B cell (primary cell): ENCODE measurements around the gene SGCA. TPM values are rescaled to one million over a fixed set of nuclear protein-coding genes. Genes with fewer than 3 reads are reported as not detected.

Experiments
- ATAC-seq: fragments of 200-7000 bp; cut with Tn5 transposase; one replicate; pipeline ENCODE4 v1.10.0; 2021; ENCODE audit warnings: low read depth, mild to moderate bottlenecking, moderate number of reproducible peaks, moderate library complexity
- CTCF ChIA-PET: fragments of 350-600 bp; sonication (Branson Sonifier 250); formaldehyde crosslinking; loops from one replicate; lab custom pipeline; 2021; ENCODE audit warnings: antibody characterized with exemption, inconsistent platforms; lab: Charles Lee
- POLR2A ChIA-PET: fragments of 350-600 bp; sonication (Branson Sonifier 250); formaldehyde crosslinking; loops from one replicate; lab custom pipeline; 2021; ENCODE audit warnings: antibody characterized with exemption; lab: Charles Lee
- DNase-seq: peaks from one replicate; pipeline ENCODE4 v3.0.0; 2013
- H2AFZ ChIP-seq: 2 replicates; pipeline ENCODE4 v1.6.1; 2012; ENCODE audit warnings: mild to moderate bottlenecking, low read depth, low read length; ENCODE audit not compliant: insufficient read depth, poor library complexity, severe bottlenecking
- H3K27ac ChIP-seq, 2 donors: 1 replicate in 1 of 2; 2 replicates in 1 of 2; pipeline ENCODE4 v1.5.1; 2012 to 2013; ENCODE audit warnings: low read length in 2 of 2, mild to moderate bottlenecking in 2 of 2, moderate library complexity in 1 of 2
- H3K27me3 ChIP-seq, 4 experiments: fragments of 200-600 bp in 1 of 4; sonication (generic) in 1 of 4; replicated peaks in 1 of 4; 1 replicate in 2 of 4; 2 replicates in 2 of 4; pipeline versions ENCODE4 v1.6.1 to v1.7.0; 2013 to 2016; ENCODE audit warnings: low read length in 3 of 4, mild to moderate bottlenecking in 2 of 4, mixed read lengths in 1 of 4, moderate library complexity in 1 of 4; ENCODE audit not compliant: insufficient read depth in 4 of 4, control insufficient read depth in 3 of 4; ENCODE audit errors: control extremely low read depth in 1 of 4
- H3K36me3 ChIP-seq, 2 experiments: replicated peaks in 1 of 2; 1 replicate in 1 of 2; 2 replicates in 1 of 2; pipeline versions ENCODE4 v1.6.1 to v1.7.1; 2013; ENCODE audit warnings: low read length in 1 of 2; ENCODE audit not compliant: insufficient read depth in 2 of 2, control insufficient read depth in 1 of 2; ENCODE audit errors: control extremely low read depth in 1 of 2, extremely low read depth in 1 of 2
- H3K4me1 ChIP-seq, 2 donors: fragments of 200-600 bp in 1 of 2; sonication (generic) in 1 of 2; 1 replicate in 1 of 2; 2 replicates in 1 of 2; pipeline versions ENCODE4 v1.5.1 to v1.6.1; 2013 to 2017; ENCODE audit warnings: low read length in 2 of 2; ENCODE audit not compliant: control insufficient read depth in 2 of 2, insufficient read depth in 2 of 2
- H3K4me2 ChIP-seq: replicated peaks from 2 replicates; pipeline ENCODE3; 2012; ENCODE audit warnings: mild to moderate bottlenecking, low read depth, low read length; ENCODE audit not compliant: poor library complexity, severe bottlenecking
- H3K4me3 ChIP-seq, 5 experiments: fragments of 200-600 bp in 1 of 5; sonication (generic) in 1 of 5; 1 replicate in 3 of 5; 2 replicates in 2 of 5; pipeline versions ENCODE4 v1.5.1 to v1.7.0; 2011 to 2016; ENCODE audit warnings: low read length in 4 of 5, mild to moderate bottlenecking in 4 of 5, low read depth in 2 of 5, control low read depth in 1 of 5, moderate library complexity in 1 of 5; ENCODE audit not compliant: insufficient read depth in 1 of 5; ENCODE audit errors: control extremely low read depth in 1 of 5, extremely low read depth in 1 of 5
- H3K79me2 ChIP-seq: fragments of 200-600 bp; sonication (generic); one replicate; pipeline ENCODE4 v1.6.0; 2016; ENCODE audit warnings: low read length; ENCODE audit not compliant: control insufficient read depth, insufficient read depth
- H3K9ac ChIP-seq: fragments of 200-600 bp; sonication (generic); 2 replicates; pipeline ENCODE4 v1.6.1; 2017; ENCODE audit warnings: mild to moderate bottlenecking, low read length, moderate library complexity
- H3K9me3 ChIP-seq, 3 donors: one replicate each; pipeline versions ENCODE4 v1.6.1 to v1.7.1; 2013; ENCODE audit warnings: low read length in 2 of 3; ENCODE audit not compliant: control insufficient read depth in 2 of 3, insufficient read depth in 1 of 3; ENCODE audit errors: control extremely low read depth in 1 of 3
- H4K20me1 ChIP-seq: 2 replicates; pipeline ENCODE4 v1.6.0; 2012; ENCODE audit warnings: mild to moderate bottlenecking, low read length; ENCODE audit not compliant: insufficient read depth, control insufficient read depth, poor library complexity, severe bottlenecking
- H3K27ac Mint-ChIP-seq: one replicate; pipeline ENCODE4 v1.8.0; 2021; ENCODE audit warnings: mixed read lengths
- H3K27me3 Mint-ChIP-seq: one replicate; pipeline ENCODE4 v1.8.0; 2021; ENCODE audit warnings: mixed read lengths
- H3K4me1 Mint-ChIP-seq: one replicate; pipeline ENCODE4 v1.8.0; 2021; ENCODE audit warnings: mixed read lengths
- H3K4me3 Mint-ChIP-seq: one replicate; pipeline ENCODE4 v1.8.0; 2021; ENCODE audit warnings: mixed read lengths
- H3K9me3 Mint-ChIP-seq: one replicate; pipeline ENCODE4 v1.8.0; 2022; ENCODE audit warnings: mixed read lengths; ENCODE audit not compliant: insufficient read depth
- EZH2 ChIP-seq: IDR thresholded peaks from 2 replicates; pipeline ENCODE4 v1.6.1; 2012; ENCODE audit warnings: borderline replicate concordance, low read depth, mild to moderate bottlenecking, moderate library complexity, low read length; ENCODE audit not compliant: insufficient read depth, poor library complexity, severe bottlenecking
- WGBS: methylation state at CpG from one replicate; pipeline ENCODE4 v1.1.5; 2013; ENCODE audit warnings: missing lambda C conversion rate; ENCODE audit not compliant: insufficient coverage; 5-methylcytosine and 5-hydroxymethylcytosine counted together
- intact Hi-C: fragments of 100-400 bp; cut with micrococcal nuclease; formaldehyde crosslinking; loops from one replicate; pipeline ENCODE4 v1.10.0; 2022
- polyA plus RNA-seq: library from polyadenylated mRNA; depleted of rRNA; stranded (reverse); fragments of >200 nt; gene quantifications from 2 replicates; pipeline ENCODE4 v1.2.3, GENCODE V29; 2012
- total RNA-seq, 2 donors: library from RNA; stranded (reverse); fragments of 120-200 nt in 1 of 2; gene quantifications; 1 replicate in 1 of 2; 2 replicates in 1 of 2; pipeline versions ENCODE4 v1.2.3 to v1.2.4, GENCODE V29; 2013 to 2022
- TF ChIP-seq, protein P1 (sequence below): fragments of 200-600 bp; IDR thresholded peaks from one replicate; pipeline ENCODE4 v1.8.0; 2022; ENCODE audit warnings: antibody characterized with exemption, mild to moderate bottlenecking

Gene SGCA
- total and polyA plus RNA-seq, 2 donors (not counting 1 experiment from before 2014, with no cell fraction given), result 4.4 to 4.5 TPM

DNA sequence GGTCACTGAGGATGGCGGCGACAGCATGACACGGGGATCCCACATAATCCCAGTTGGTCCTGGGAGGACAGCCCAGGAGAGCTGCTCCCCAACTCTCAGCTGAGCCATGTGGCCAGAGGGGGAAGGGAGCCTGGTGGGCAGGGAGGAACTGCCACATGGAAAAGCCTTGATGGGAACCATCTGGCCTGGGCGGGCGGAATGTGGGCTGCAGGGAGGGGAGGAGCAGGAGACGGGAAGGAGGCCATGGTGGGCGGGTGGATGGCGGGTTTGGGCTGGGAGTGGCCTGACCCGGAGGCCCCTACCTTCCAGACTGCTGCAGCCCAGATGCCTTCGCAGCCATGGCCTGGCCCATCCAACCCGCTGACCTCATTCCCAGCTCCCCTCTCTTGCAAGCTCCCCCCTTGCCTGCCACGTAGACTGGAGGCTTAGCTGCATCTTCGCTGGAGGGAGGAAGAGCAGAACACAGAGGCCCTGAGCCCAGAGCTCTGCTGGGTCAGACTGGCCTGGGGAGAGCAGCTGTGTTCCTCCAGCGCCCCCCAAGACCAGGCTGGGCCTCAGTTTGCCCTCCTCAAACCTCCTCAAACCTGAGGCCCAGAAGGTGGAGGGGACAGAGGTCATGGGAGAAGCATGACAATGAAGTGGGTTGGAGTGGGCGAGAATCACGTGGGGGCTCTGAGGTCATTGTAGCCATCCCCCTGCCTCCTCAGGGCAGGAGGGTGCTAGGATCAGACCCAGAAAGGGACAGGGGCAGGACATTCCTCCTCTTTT, 43.9 kb downstream of the SGCA start:
- intact Hi-C loops, result no loop called here
- Mint-ChIP-seq H3K9me3 (no peaks in the 10 kb centered on the region), H3K4me1 (peaks cover 12% of the 10 kb centered on the region), H3K27me3 (peaks cover 54% of the 10 kb centered on the region), H3K4me3 (no peak overlapping the region), H3K27ac (no peak overlapping the region)
- H3K9me3 ChIP-seq, result peaks cover 0 to 3% (median 0%) of the 10 kb centered on the region in 3 donors
- peaks cover 8% of the 10 kb centered on the region in 2 donors for H3K4me1 ChIP-seq
- H3K79me2 ChIP-seq, result no peaks in the 10 kb centered on the region
- H2AFZ ChIP-seq, result no peak overlapping the region
- ChIA-PET CTCF (interaction anchor here (1.0 kb wide), 1 partner anchor 10 kb away, joined by 7 read pairs; no protein-coding TSS in a partner anchor), POLR2A (no interaction called here)
- WGBS, result 93% methylated on average over 10 of the region's 16 CpGs
- H3K36me3 ChIP-seq, result no peaks in the 10 kb centered on the region
- ATAC-seq, result no peak
- no peak overlapping the region for H3K27ac ChIP-seq
- peaks cover 0 to 28% (median 8%) of the 10 kb centered on the region in 4 experiments for H3K27me3 ChIP-seq
- no peaks in the 10 kb centered on the region for H4K20me1 ChIP-seq
- H3K4me2 ChIP-seq, result no peak overlapping the region
- no peak overlapping the region for H3K9ac ChIP-seq
- TF ChIP-seq, protein P1, sequence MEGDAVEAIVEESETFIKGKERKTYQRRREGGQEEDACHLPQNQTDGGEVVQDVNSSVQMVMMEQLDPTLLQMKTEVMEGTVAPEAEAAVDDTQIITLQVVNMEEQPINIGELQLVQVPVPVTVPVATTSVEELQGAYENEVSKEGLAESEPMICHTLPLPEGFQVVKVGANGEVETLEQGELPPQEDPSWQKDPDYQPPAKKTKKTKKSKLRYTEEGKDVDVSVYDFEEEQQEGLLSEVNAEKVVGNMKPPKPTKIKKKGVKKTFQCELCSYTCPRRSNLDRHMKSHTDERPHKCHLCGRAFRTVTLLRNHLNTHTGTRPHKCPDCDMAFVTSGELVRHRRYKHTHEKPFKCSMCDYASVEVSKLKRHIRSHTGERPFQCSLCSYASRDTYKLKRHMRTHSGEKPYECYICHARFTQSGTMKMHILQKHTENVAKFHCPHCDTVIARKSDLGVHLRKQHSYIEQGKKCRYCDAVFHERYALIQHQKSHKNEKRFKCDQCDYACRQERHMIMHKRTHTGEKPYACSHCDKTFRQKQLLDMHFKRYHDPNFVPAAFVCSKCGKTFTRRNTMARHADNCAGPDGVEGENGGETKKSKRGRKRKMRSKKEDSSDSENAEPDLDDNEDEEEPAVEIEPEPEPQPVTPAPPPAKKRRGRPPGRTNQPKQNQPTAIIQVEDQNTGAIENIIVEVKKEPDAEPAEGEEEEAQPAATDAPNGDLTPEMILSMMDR, result no peak
- TF ChIP-seq EZH2, result no peak
- H3K4me3 ChIP-seq, result no peak overlapping the region
- DNase-seq, result no peak
